NCI-H2081 (cell line): ENCODE data around the gene DLG4.
"Not testable (repeated sequence)": the region's sequence is repeated elsewhere in the genome, so short reads cannot be mapped to it uniquely, and the experiment has no call there.

Source experiments
- DNase-seq, 2 experiments: peaks; one replicate each; lab custom pipeline; 2025; lab: John Stamatoyannopoulos, UW

Gene DLG4

GRCh38 chr17:7184091-7184488 lies 35.5 kb downstream of the DLG4 start:
- peak; percentile 2 to 3 for DNase-seq

GRCh38 chr17:7183433-7184090 lies 36.1 kb downstream of the DLG4 start:
- DNase-seq: no peak

DNA sequence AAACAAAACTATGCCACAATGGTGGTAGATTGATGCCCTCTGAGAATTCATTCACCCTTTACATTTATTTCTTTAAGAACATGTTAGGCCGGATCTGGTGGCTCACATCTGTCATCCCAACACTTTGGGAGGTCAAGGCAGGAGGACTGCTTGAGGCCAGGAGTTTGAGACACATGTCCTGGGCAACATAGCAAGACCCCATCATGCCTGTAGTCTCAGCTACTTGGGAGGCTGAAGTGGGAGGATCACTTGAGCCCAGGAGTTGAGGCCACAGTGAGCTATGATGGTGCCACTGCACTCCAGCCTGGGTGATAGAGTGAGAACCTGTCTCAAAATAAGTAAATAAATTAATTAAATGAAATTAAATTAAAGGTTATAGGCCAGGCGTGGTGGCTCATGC lies 37.5 kb downstream of the DLG4 start:
- DNase-seq: not testable (repeated sequence)

GRCh38 chr17:7179317-7180254 lies 40.0 kb downstream of the DLG4 start, which contains the start of gene ASGR1:
Gene ASGR1, minus strand, starts transcription at chr17:7179370. Its CDS starts 807 bp downstream, at chr17:7178563.
- no peak for DNase-seq

DNA sequence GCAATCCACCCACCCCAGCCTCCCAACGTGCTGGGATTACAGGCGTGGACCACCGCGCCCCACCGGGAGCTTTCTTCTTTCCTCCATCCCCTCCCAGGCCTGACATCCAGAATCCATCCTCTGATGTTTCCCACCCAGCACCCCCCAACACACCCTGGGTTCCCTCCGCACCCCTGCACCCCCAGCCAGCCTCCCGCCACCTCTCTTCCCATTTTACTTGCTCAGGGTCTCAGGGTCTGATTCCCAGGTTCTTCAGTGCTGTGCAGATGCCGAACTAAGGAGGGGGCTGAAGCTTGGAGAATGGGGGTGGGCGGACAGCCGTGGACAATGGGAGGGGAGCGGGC lies 40.7 kb downstream of the DLG4 start:
- DNase-seq: no peak

GRCh38 chr17:7177954-7178477 lies 41.6 kb downstream of the DLG4 start:
- DNase-seq: peak in 1 of 2 experiments; percentile 21

DNA sequence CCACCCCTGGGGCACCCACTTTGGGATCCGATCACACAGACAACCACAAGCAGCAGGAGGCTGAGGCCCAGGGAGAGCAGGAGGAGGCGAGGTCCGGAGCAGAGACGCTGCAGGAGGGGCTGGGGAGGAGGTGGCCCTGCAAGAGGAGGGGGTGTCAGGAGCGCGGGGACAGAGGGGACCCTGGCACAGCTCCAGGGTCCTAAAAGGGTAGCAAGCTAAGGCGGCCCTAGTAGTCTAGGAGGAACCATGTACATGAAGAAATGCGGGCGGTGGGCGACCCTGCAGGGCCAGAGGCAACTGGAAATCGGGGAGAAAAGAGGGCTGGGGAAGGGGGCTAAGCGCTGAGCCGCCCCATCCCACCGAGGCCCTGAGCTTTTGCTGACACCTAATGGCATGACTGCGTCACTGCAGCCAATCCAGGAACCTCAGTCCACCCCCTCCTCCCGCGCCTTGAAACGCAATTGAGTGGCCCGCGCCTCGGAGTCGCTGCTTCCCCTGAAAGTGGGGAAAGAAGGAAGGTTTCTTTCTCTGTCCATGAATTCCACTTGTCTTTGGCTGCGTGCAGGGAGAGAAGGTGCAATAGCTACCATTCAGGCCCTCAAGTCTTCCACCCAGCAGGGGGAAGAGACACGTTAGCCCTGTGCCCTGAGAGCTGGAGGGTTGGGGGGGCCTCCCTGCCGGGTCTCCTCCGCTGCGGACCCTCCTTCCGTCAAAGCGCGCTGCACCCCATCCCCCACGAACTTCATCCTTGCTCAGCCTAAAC lies 42.3 kb downstream of the DLG4 start:
- DNase-seq: peak; percentile 16 to 25

- DNase-seq: no peak
Observed at GRCh38 chr17:7176841-7177190, 42.8 kb downstream of the DLG4 start.

GRCh38 chr17:7176107-7176840 lies 43.4 kb downstream of the DLG4 start:
- DNase-seq: no peak

DNA sequence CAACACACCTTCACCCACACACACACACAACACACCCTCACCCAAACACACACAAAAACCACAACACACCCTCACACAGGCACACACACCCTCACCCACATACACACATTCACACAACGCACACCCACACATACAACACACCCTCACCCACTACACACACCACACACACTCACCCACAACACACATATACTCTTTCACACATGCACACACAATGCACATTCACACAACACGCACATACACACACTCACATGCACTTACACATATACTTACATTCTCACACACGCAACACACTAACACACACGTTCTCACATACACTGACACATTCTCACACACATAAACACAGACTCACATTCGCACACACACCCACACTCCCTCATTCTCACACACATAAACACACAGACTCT lies 44.3 kb downstream of the DLG4 start:
- DNase-seq: no peak

DNA sequence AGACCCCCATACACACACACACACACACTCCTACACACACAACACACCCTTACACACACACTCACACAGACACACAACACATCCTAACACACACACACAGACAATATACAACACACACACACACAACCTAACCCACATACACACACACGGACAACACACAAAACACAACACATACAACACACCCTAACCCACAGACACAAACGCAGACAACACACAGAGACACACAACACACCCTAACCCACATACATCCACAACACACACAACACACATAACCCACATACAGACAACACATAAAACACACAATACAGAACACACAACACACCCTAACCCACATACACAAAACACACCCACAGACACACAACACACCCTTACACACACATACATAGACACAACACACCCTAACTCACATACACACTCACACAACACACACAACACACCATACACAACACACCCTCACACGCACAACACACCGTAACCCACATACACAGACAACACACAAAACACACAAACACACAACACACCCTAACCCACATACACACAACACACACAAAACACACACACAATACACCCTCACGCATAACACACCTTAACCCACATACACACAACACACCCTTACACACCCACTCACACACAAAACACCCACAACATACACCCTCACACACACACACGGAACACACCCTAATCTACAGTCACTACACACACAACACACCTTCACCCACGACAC lies 44.9 kb downstream of the DLG4 start:
- no peak for DNase-seq

- DNase-seq: no peak
Observed at GRCh38 chr17:7173687-7174602, 45.7 kb downstream of the DLG4 start.

GRCh38 chr17:7172522-7173191 lies 47.0 kb downstream of the DLG4 start:
- not testable (repeated sequence) for DNase-seq

DNA sequence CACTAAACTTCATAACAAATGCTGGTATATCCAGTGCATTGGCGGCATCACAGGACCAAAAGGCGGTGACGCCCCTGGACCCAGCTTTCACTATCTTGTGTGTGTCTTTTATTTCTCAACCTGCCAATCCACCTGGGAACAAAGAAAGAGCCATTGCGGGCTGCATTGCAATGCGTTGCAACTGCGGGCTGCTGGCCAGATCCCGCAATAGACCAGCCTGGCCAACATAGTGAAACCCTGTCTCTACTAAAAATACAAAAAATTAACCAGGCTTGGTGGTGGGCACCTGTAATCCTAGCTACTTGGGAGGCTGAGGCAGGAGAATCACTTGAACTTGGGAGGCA lies 50.1 kb downstream of the DLG4 start:
- DNase-seq: not testable (repeated sequence)

DNA sequence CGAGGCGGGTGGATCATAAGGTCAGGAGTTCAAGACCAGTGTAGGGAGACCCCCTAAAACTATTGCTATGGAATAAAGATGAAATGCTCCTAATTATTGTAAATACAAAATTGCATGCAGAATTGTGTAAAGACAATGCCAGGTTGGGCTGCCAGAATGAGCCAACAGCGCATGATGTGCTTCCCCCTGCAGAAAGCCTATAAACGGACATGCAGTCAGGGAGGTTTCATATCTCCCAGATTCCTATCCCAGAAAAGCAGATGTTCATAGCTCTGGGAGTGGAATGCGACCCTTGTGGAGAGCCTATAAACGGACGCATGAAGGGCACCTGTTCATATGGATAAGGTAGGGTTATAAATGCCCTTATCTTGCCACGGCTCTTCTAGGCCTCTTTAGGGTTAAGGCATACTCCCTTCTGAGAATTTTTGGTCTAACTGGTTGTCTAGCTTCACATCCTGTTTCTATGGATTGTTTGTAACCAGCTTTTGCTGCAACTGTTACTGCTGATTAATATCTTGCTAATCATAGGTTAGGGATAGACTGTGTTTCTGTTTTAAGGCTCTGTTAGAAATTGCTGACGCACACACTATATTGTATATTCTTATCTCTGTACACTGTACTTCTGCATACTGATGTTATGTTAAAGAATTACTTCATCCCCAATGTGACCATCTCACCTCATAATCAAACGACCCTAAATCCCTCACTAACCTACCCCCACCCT lies 50.6 kb downstream of the DLG4 start:
- DNase-seq: not testable (repeated sequence)

DNA sequence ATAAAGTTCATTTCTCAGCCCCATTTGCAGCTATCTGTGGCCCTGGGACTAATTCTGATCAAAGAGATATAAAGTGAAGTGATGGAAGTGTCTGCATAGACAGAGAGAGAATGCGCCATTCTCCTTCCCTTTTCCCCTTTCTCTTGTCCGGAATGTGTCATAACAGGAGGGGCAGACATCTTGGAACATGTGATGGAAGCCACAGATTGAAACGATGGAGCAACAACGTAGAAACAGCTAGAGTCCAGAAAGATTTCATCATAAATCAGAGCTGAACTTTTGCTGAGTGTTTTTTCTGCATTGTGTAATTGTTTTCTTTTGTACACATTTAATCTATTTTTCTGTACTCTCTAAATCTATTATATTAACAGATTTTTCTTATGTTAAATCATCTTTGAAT lies 51.8 kb downstream of the DLG4 start:
- DNase-seq: no peak

DNA sequence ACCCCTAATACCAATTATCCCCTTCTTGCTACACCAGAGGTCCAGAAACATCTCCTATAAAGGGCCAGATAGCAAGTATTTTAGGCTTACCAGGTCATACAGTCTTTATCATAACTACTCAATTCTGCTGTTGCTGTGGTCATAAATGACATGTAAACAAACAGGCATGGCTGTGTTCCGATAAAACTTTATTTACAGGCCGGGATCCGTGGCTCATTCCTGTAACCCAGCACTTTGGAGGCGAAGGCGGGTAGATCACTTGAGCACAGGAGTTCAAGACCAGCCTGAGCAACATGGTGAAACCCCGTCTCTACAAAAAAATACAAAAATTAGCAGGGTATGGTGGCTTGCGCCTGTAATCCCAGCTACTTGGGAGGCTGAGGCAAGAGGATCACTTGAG lies 52.8 kb downstream of the DLG4 start:
- no peak for DNase-seq

DNA sequence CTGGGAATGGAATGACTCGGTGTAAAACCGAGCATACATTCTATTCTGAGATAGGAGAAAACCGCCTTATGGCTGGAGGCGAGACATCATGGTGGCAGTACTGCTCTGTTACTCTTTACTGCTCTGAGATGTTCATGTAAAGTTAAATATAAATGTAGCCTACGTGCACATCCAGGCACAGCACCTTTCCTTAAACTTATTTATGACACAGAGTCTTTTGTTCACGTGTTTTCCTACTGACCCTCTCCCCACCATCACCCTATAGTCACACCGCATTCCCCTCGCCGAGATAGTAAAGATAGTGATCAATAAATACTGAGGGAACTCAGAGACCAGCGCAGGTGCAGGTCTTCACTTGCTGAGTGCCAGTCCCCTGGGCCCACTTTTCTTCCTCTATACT lies 60.1 kb downstream of the DLG4 start:
- DNase-seq: not testable (repeated sequence)

DNA sequence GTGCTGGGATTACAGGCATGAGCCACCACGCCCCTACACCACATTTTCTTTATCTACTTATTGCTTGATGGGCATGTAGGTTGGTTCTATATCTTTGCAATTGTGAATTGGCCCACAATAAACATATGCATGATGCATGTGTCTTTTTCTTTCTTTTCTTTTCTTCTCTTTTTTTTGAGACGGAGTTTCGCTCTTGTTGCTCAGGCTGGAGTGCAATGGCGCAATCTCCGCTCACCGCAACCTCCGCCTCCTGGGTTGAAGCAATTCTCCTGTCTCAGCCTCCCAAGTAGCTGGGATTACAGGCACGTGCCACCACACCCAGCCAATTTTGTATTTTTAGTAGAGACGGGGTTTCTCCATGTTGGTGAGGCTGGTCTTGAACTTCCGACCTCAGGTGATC lies 61.2 kb downstream of the DLG4 start:
- DNase-seq: not testable (repeated sequence)
